GM12874 (cell line): Measurements from ENCODE around the gene FBXL7.

ENCODE experiments used
- TF ChIP-seq, protein P1 (sequence below): IDR thresholded peaks from 2 replicates; pipeline ENCODE4 v1.5.1; 2011; ENCODE audit warnings: low read depth, mild to moderate bottlenecking, control low read depth, low read length, moderate library complexity; ENCODE audit not compliant: insufficient read depth

FBXL7 gene

DNA sequence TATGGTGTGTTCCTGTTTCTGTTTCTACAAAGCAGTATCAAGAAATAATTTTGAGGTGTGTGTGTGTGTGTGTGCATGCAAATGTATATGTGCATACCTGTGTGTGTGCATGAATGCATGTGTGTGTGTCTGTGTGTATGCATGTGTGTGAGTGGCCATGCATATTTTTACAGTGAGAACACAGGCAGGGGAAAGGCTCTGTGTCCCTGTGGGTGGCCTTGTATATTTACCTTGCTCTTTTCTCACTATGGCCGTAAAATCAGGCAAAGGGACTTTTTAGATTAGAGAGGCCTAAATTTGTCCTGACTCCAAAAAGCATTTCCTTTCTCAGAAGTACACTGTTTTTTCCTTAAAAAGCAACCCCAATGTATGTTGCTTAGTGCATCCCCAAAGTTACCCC is 386.2 kb downstream of the FBXL7 start:
- TF ChIP-seq, protein P1, sequence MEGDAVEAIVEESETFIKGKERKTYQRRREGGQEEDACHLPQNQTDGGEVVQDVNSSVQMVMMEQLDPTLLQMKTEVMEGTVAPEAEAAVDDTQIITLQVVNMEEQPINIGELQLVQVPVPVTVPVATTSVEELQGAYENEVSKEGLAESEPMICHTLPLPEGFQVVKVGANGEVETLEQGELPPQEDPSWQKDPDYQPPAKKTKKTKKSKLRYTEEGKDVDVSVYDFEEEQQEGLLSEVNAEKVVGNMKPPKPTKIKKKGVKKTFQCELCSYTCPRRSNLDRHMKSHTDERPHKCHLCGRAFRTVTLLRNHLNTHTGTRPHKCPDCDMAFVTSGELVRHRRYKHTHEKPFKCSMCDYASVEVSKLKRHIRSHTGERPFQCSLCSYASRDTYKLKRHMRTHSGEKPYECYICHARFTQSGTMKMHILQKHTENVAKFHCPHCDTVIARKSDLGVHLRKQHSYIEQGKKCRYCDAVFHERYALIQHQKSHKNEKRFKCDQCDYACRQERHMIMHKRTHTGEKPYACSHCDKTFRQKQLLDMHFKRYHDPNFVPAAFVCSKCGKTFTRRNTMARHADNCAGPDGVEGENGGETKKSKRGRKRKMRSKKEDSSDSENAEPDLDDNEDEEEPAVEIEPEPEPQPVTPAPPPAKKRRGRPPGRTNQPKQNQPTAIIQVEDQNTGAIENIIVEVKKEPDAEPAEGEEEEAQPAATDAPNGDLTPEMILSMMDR = no peak

GRCh38 chr5:15887093-15887492 is 387.1 kb downstream of the FBXL7 start:
- TF ChIP-seq, protein P1 = no peak

- TF ChIP-seq, protein P1 = no peak
Measured at GRCh38 chr5:15889001-15889400, 389.0 kb downstream of the FBXL7 start.

GRCh38 chr5:15893866-15894265 is 393.9 kb downstream of the FBXL7 start:
- TF ChIP-seq, protein P1 = no peak

GRCh38 chr5:15897656-15898055 is 397.7 kb downstream of the FBXL7 start:
- TF ChIP-seq, protein P1 = no peak

- TF ChIP-seq, protein P1 = no peak
Measured at GRCh38 chr5:15898641-15899040, 398.7 kb downstream of the FBXL7 start.

- TF ChIP-seq, protein P1 = no peak
Measured at GRCh38 chr5:15899481-15899880, 399.5 kb downstream of the FBXL7 start.

DNA sequence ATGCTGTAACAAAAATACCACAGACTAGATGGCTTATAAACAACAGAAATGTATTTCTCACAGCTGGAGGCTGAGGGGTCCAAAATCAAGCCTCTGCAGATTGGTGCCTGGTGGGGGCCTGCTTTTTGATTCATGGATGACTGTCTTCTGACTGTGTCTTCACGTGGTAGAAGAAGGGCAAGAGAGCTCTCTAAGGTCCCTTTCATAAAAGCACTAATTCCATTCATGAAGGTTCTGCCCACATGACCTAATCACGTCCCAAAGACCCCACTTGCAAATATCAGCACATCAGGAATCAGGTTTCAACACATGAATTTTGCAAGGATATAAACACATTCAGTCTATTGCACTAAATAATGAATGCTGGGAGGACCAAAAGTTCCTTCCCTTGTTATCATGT is 401.2 kb downstream of the FBXL7 start:
- TF ChIP-seq, protein P1 = no peak
